Thoracic aorta (tissue), 2 donors: Measurements from ENCODE around the gene ELOA. TPM values are rescaled to one million over a fixed set of nuclear protein-coding genes. Genes with fewer than 3 reads are reported as not detected.

Source experiments
- ATAC-seq: fragments of 150-250 bp; one replicate; pipeline ENCODE4 v1.8.0; 2017; ENCODE audit warnings: low read depth; ENCODE audit not compliant: insufficient number of reproducible peaks, low FRiP score
- DNase-seq: peaks from one replicate; pipeline ENCODE4 v3.0.0-alpha.2; 2020; ENCODE audit warnings: low spot score
- H3K27ac ChIP-seq, 2 donors: fragments of 200-600 bp; sonication (generic); 1 replicate in 1 of 2; 2 replicates in 1 of 2; pipeline ENCODE4 v1.5.1; 2016; ENCODE audit warnings: mild to moderate bottlenecking in 2 of 2, moderate library complexity in 2 of 2
- H3K27me3 ChIP-seq: fragments of 200-600 bp; sonication (generic); replicated peaks from 2 replicates; pipeline ENCODE4 v1.6.0; 2016; ENCODE audit warnings: mild to moderate bottlenecking; ENCODE audit not compliant: insufficient read depth
- H3K36me3 ChIP-seq: fragments of 200-600 bp; sonication (generic); one replicate; pipeline ENCODE4 v1.5.1; 2016
- H3K4me1 ChIP-seq, 2 donors: fragments of 200-600 bp; sonication (generic); 1 replicate in 1 of 2; 2 replicates in 1 of 2; pipeline versions ENCODE4 v1.5.1 to v1.6.0; 2016; ENCODE audit warnings: low read depth in 2 of 2, mild to moderate bottlenecking in 1 of 2; ENCODE audit not compliant: control insufficient read depth in 1 of 2
- H3K4me3 ChIP-seq: fragments of 200-600 bp; sonication (generic); 2 replicates; pipeline ENCODE4 v1.5.1; 2016; ENCODE audit warnings: mild to moderate bottlenecking
- H3K9me3 ChIP-seq: fragments of 200-600 bp; sonication (generic); 2 replicates; pipeline ENCODE4 v1.5.1; 2016
- total RNA-seq, 2 donors: library from RNA; depleted of rRNA; stranded (reverse); fragments of >200 nt; gene quantifications; one replicate each; pipeline versions ENCODE4 v1.1.0 to v1.2.3, GENCODE V29; 2016
- TF ChIP-seq, protein P1 (sequence below): fragments of 200-600 bp; sonication (generic); IDR thresholded peaks from one replicate; pipeline ENCODE4 v1.5.1; 2019; ENCODE audit warnings: antibody characterized with exemption

ELOA gene
- total RNA-seq, 2 donors from 2014 or later = 23.3 to 40.6 TPM

DNA sequence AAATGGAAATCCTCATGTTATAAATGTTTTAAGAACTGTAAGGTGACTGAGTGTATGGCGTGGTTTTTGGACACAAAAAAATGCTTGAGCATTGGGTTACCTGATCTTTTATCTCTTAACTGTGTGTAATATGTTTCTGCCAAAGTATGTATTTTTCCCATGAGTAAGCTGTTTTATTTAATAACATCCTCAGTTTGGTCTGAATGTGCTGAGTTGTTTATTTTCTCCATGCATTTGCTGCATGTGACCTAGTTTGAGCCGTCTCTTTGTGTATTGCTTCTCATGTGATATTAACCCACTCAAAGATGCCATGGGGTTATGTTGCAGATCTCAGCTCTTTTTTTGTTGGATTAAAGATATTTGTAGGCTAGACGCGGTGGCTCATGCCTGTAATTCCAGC is 41.6 kb downstream of the ELOA start:
- ATAC-seq (no peak), DNase-seq (no peak)
- Histone ChIP-seq H3K27me3 (no peaks in the 10 kb centered on the region), H3K9me3 (no peaks in the 10 kb centered on the region), H3K36me3 (peaks cover 17% of the 10 kb centered on the region), H3K4me3 (no peak overlapping the region), H3K4me1 (peaks cover 0 to 4% of the 10 kb centered on the region in 2 donors), H3K27ac (no peak overlapping the region)
- TF ChIP-seq, protein P1, sequence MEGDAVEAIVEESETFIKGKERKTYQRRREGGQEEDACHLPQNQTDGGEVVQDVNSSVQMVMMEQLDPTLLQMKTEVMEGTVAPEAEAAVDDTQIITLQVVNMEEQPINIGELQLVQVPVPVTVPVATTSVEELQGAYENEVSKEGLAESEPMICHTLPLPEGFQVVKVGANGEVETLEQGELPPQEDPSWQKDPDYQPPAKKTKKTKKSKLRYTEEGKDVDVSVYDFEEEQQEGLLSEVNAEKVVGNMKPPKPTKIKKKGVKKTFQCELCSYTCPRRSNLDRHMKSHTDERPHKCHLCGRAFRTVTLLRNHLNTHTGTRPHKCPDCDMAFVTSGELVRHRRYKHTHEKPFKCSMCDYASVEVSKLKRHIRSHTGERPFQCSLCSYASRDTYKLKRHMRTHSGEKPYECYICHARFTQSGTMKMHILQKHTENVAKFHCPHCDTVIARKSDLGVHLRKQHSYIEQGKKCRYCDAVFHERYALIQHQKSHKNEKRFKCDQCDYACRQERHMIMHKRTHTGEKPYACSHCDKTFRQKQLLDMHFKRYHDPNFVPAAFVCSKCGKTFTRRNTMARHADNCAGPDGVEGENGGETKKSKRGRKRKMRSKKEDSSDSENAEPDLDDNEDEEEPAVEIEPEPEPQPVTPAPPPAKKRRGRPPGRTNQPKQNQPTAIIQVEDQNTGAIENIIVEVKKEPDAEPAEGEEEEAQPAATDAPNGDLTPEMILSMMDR = no peak

GRCh38 chr1:23787701-23788100 is 44.4 kb downstream of the ELOA start:
- no peak for ATAC-seq

GRCh38 chr1:23788695-23789094 is 45.4 kb downstream of the ELOA start:
- Histone ChIP-seq H3K9me3 (no peaks in the 10 kb centered on the region), H3K4me3 (no peak overlapping the region), H3K27me3 (no peaks in the 10 kb centered on the region), H3K36me3 (peaks cover 21% of the 10 kb centered on the region), H3K27ac (no peak overlapping the region), H3K4me1 (peaks cover 18 to 31% of the 10 kb centered on the region in 2 donors)
- TF ChIP-seq, protein P1 = no peak
- DNase-seq (no peak), ATAC-seq (no peak)

More at GRCh38 chr1:23787701-23788100, 44.4 kb downstream of the ELOA start:
- TF ChIP-seq, protein P1 = no peak
- Histone ChIP-seq H3K27ac (no peak overlapping the region), H3K36me3 (peaks cover 17% of the 10 kb centered on the region), H3K4me1 (peaks cover 18 to 21% of the 10 kb centered on the region in 2 donors), H3K27me3 (no peaks in the 10 kb centered on the region), H3K9me3 (no peaks in the 10 kb centered on the region), H3K4me3 (no peak overlapping the region)
- DNase-seq = no peak

DNA sequence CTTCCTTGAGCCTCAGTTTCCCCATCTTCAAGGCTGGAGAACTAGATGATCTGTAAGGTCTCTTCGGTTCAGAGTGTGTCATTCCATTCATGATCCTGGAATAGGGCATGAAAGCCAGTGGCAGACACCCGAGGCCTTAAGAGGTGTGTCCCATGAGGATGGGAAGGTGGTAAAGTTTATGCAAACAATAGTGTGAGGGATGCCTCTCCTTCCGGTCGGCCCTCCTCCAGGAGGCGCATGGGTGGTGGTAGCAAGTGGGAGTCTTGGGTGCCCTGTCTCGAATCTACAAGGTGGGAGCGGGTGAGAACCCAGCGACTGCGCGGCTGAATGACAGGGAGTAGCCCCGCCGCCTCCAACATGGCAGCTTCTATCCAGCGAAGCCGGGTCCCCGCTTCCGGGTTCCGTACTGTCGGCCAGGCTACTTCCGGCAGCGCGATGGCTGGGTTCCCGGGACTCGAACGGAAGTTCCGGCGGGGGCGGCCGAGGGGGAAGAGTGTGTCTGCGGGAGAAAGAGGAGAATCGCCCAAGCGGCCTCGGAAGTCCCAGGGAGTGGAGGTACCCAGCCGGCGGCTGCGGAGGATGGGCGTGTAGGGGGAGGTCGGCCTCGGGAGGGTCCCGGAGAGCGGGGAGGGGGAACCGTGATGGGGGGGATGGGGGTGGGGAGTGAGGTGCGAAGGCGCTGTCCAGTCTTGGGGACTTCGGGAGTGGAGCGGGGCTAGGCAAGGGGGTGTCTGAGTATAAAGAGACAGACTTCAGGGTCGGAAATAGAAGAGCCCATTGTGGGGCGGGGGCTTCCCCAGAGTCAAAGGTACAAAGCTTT is 47.6 kb downstream of the ELOA start, which contains the start of gene LYPLA2:
Gene LYPLA2 (plus strand): TSS at position 450 of the 820 bp plus-strand sequence. CDS start 1,538 bp downstream, outside the sequence.
- Histone ChIP-seq H3K36me3 (peaks cover 24% of the 10 kb centered on the region), H3K4me1 (peaks cover 18 to 31% of the 10 kb centered on the region in 2 donors), H3K9me3 (no peaks in the 10 kb centered on the region), H3K4me3 (peak within 1 kb of the TSS; percentile 86), H3K27me3 (no peaks in the 10 kb centered on the region), H3K27ac (peak within 1 kb of the TSS; percentile 35 to 54)
- DNase-seq (peak; percentile 83), ATAC-seq (peak; percentile 73)
- TF ChIP-seq, protein P1 = no peak

DNA sequence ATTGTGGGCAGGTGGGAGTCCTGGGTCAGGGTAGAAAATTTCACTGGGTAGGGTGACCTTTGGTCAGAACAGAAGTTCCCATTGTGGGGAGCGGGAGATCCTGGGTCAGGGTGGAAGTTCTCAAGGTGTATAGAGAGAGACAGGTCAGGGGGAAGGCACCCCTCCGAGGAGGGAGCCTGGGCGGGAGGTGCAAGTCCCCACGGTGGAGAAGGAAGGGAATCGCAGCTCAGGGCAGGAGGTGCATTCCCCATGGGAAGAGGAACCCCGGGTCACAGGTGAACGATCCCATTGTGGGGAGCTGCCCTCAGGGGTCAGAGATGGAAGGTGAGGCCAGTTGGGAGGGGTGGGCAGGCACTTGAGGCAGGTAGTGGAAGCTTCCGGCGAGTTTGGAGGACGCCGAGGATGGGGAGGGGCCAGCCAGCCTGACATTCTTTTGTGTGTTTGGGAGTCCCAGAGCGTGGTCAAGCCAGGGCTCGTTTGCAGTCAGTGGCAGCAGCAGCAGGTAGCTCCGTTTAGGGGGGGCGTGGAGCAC is 48.3 kb downstream of the ELOA start:
- Histone ChIP-seq H3K4me1 (peaks cover 18 to 31% of the 10 kb centered on the region in 2 donors), H3K9me3 (no peaks in the 10 kb centered on the region), H3K27ac (peak overlapping the region; percentile 24 to 54), H3K36me3 (peaks cover 21% of the 10 kb centered on the region), H3K4me3 (peak overlapping the region; percentile 86), H3K27me3 (no peaks in the 10 kb centered on the region)
- TF ChIP-seq, protein P1 = no peak
- DNase-seq (no peak), ATAC-seq (no peak)
